ENCODE results near the gene ASZ1.
A peak's percentile ranks its signal among the peaks of the same experiment; 100 is the strongest.
"Not testable (repeated sequence)": the region's sequence is repeated elsewhere in the genome, so short reads cannot be mapped to it uniquely, and the experiment has no call there.

Gene ASZ1, protein sequence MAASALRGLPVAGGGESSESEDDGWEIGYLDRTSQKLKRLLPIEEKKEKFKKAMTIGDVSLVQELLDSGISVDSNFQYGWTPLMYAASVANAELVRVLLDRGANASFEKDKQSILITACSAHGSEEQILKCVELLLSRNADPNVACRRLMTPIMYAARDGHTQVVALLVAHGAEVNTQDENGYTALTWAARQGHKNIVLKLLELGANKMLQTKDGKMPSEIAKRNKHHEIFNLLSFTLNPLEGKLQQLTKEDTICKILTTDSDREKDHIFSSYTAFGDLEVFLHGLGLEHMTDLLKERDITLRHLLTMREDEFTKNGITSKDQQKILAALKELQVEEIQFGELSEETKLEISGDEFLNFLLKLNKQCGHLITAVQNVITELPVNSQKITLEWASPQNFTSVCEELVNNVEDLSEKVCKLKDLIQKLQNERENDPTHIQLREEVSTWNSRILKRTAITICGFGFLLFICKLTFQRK

GRCh38 chr7:117427258-117427701 is at the start of gene ASZ1:
TSS of gene ASZ1 (minus strand) at chr7:117427493. CDS start at chr7:117427460, 33 bp downstream.
- DNase-seq = no peak

DNA sequence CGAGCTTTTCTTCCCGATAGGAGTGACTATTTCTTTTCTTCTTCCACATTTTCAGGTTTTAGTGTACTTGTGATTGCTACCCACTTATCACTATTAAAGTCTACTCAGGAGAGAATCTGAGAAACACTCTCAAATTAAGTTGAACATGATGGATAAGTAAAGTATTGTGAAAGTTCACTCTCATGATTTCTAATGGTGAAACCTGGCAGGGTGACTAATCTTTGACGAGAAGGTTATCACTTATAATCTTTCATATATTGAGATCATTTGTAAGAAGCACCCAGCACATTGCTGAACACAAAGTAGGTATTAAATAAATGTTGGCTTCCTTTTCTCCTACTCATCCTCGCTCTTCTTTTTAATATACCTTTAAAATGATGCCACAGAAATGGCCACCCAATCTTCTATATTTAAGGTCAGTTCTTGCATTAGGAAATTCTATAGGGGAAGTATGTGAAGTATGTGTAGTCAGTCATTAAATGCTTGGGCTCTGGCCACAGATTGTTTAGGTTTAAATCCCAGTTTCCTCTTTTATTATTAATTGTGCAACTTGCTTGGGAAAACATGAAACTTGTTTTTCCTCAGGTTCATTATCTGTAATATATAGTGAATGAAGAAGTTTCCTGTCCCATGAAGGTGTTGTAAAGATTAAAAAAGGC is 49.4 kb upstream of the ASZ1 start:
- no peak for DNase-seq
- in situ Hi-C loops (cut with HindIII; ENCODE audit: low pct_ligation_motif_present, low pct_unique_long_range_greater_than_20kb, low sequenced_read_pairs) = no loop called here

More at GRCh38 chr7:117427258-117427701, at the start of gene ASZ1:
- in situ Hi-C loops (cut with HindIII; ENCODE audit: low pct_ligation_motif_present, low pct_unique_long_range_greater_than_20kb, low sequenced_read_pairs) = no loop called here

GRCh38 chr7:117472335-117472734 is 45.0 kb upstream of the ASZ1 start:
- no peak for DNase-seq
- in situ Hi-C loops (cut with HindIII; ENCODE audit: low pct_ligation_motif_present, low pct_unique_long_range_greater_than_20kb, low sequenced_read_pairs) = no loop called here

DNA sequence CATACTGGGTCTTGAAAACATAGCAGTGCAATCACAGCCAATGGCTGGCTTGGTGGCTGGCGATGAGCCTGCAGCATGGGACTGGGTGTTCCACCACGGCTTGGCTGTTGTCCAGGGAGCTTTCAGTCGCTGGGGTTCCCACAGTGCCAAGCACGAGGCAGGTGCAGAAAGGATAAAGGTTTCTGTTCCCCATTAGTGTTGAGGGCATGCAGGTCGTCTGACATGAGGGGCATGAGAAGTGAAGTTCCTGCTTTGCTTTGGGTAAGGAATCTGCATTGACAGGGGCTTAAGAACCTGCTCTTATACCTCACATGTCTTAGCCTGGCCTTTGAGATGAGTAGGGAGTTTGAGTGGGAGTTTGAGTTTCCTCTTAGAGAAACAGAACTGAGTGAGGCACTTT is 43.5 kb upstream of the ASZ1 start:
- DNase-seq = no peak
- in situ Hi-C loops (cut with HindIII; ENCODE audit: low pct_ligation_motif_present, low pct_unique_long_range_greater_than_20kb, low sequenced_read_pairs) = no loop called here

- no peak for DNase-seq
- in situ Hi-C loops (cut with HindIII; ENCODE audit: low pct_ligation_motif_present, low pct_unique_long_range_greater_than_20kb, low sequenced_read_pairs) = no loop called here
Measured at GRCh38 chr7:117468174-117468573, 40.9 kb upstream of the ASZ1 start.

DNA sequence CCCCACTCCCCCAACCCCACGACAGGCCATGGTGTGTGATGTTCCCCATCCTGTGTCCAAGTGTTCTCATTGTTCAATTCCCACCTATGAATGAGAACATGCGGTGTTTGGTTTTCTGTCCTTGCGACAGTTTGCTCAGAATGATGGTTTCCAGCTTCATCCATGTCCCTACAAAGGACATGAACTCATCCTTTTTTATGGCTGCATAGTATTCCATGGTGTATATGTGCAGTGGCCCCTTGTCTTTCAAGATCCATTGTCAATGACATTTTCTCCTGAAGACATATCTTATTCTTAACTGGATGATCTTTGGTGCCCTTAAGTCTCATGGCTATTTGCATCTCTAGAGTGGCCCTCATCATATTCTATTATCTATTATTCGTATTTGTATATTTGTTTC is 33.5 kb upstream of the ASZ1 start:
- in situ Hi-C loops (cut with HindIII; ENCODE audit: low pct_ligation_motif_present, low pct_unique_long_range_greater_than_20kb, low sequenced_read_pairs) = not testable (repeated sequence)

DNA sequence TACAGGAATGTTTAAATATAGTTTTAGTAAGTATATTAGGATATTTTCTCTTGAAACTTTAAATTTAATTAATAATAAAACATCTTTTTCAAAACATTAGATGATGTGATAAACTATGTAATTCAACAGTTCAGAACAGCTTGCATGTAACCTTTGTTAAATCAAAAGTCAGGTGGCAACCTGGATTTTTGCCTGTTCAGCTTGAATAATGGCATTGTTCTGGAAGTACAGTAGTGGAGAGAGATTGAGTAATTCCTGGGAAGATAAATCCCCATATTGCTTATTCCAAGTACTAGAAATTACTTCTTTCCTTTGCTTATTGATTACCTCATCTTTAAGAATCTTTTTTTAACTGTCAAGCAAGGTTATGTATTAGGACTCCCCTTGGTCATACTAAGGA is 32.4 kb upstream of the ASZ1 start:
- in situ Hi-C loops (cut with HindIII; ENCODE audit: low pct_ligation_motif_present, low pct_unique_long_range_greater_than_20kb, low sequenced_read_pairs) = no loop called here
- DNase-seq = no peak

More for the DNA sequence above, 33.5 kb upstream of the ASZ1 start:
- DNase-seq = not testable (repeated sequence)

GRCh38 chr7:117458977-117459583 is 31.8 kb upstream of the ASZ1 start:
- DNase-seq = peak; percentile 64
- in situ Hi-C loops (cut with HindIII; ENCODE audit: low pct_ligation_motif_present, low pct_unique_long_range_greater_than_20kb, low sequenced_read_pairs) = no loop called here

GRCh38 chr7:117448655-117449054 is 21.4 kb upstream of the ASZ1 start:
- in situ Hi-C loops (cut with HindIII; ENCODE audit: low pct_ligation_motif_present, low pct_unique_long_range_greater_than_20kb, low sequenced_read_pairs) = no loop called here
- DNase-seq = no peak

DNA sequence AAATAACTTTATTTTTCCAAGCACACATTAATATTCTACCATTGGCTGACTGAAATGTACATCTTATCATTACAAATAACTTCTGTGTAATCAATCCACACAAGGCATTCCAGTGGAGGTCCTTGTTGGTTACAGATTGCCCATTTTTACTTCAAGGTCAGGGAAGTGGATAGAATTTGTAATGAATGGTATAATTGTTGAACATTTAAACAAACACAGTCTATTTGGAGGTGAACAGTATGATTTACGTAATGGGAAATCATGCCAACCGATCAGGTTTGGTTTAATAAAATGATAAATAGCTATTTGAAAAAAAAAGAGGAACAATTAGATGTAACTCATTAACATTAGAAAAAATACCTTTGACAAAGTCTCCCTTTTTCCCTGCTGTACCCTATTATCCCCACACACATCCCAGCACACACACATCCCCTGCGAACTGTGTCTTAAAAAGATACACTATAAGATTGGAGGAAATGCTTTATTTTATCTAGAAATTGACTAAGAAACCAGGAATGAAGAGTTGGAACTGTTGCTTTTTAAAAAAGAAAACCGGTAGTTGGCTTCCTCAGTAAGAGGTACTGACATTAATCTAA is 19.0 kb upstream of the ASZ1 start:
- in situ Hi-C loops (cut with HindIII; ENCODE audit: low pct_ligation_motif_present, low pct_unique_long_range_greater_than_20kb, low sequenced_read_pairs) = no loop called here

DNA sequence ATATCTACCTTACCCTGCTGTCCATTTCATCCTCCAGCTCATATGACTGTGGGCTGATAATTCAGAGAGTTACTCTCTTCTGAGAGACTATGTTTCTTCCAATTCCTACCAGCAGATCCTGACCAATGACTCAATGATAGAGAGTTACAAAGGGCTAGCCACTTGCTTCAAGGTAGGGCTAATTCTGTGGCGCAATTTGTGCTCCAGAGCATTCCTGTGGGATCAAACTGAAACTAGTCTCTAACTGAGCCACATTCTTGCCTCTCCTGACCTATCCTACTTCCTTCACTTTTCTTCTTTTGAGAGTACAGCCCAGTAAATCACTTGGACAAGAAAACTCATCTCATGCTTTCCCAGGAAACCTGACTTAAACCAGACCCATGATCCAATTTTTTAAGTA is 17.9 kb upstream of the ASZ1 start:
- in situ Hi-C loops (cut with HindIII; ENCODE audit: low pct_ligation_motif_present, low pct_unique_long_range_greater_than_20kb, low sequenced_read_pairs) = no loop called here
- DNase-seq = no peak

More for the DNA sequence above, 19.0 kb upstream of the ASZ1 start:
- no peak for DNase-seq

- no peak for DNase-seq
- in situ Hi-C loops (cut with HindIII; ENCODE audit: low pct_ligation_motif_present, low pct_unique_long_range_greater_than_20kb, low sequenced_read_pairs) = no loop called here
Measured at GRCh38 chr7:117444646-117445045, 17.4 kb upstream of the ASZ1 start.

DNA sequence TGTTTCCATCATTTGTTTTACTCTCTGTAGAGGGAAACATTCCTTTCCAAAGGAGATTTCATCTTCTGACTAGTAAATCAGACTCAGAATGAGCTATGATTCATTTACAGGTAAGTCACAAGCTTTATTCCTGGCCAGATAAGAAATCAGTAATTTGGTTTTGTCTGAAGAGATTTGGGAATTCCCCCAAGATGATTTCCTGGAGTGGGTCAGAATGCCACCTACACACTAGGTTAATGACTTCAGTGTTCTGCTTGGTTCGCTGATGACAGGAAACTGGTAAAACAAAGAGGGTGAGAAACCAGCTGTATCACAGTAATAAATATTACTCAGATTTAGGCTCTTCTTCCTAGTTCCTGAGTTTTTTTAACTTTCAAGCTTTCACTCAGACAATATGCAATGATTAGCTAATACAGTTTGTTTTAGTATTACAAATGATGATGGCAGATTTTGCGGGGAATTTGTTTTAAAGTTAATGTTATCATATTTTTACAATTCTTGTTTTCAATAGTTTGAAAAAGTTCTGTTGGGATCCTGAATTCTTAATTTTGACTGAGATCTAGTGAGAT is 8.3 kb upstream of the ASZ1 start:
- in situ Hi-C loops (cut with HindIII; ENCODE audit: low pct_ligation_motif_present, low pct_unique_long_range_greater_than_20kb, low sequenced_read_pairs) = no loop called here
- DNase-seq = no peak

DNA sequence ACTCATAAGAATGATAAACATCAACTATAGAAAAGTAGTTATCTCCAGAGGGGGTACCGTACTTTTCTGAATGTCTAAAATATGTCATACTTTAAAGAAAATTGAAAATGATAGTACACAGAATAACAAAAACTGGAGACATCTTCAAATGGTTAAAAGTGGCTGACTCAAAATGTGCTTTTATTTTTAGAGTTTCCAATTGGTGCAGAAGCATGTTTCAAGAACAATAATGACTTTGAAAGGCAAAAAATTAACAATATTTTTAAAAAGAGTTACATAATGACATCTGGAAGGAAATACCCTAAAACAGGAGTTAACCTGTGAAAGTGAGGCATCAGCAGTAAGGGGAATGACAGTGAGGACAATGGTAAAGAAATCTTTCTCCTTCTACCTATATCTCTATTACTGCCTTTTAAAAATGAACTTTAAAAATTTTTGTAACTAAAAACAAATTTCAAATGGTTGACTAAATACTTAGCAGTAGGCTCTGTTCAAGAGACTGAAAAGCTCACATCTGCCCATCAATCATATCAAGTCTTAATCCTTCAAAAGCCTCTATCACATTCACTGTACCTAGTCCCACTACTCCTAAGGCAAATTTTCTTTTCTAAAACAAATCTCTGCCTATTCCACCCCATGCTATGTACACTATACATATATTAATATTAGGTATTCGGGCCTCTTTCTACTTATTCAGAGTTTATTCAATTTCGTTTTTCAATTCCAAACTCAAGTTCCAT is 3.0 kb downstream of the ASZ1 start:
- in situ Hi-C loops (cut with HindIII; ENCODE audit: low pct_ligation_motif_present, low pct_unique_long_range_greater_than_20kb, low sequenced_read_pairs) = no loop called here
- DNase-seq = no peak

DNA sequence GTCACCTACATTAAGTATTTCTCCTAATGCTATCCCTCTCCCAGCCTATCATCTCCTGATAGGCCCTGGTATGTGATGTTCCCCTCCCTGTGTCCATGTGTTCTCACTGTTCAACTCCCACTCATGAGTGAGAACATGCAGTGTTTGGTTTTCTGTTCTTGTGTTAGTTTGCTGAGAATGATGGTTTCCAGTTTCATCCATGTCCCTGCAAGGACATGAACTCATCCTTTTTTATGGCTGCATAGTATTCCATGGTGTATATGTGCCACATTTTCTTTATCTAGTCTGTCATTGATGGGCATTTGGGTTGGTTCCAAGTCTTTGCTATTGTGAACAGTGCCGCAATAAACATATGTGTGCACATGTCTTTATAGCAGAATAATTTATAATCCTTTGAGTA is 12.7 kb downstream of the ASZ1 start:
- DNase-seq; in situ Hi-C loops (cut with HindIII; ENCODE audit: low pct_ligation_motif_present, low pct_unique_long_range_greater_than_20kb, low sequenced_read_pairs): not testable (repeated sequence)

- in situ Hi-C loops (cut with HindIII; ENCODE audit: low pct_ligation_motif_present, low pct_unique_long_range_greater_than_20kb, low sequenced_read_pairs) = no loop called here
- no peak for DNase-seq
Measured at GRCh38 chr7:117412946-117413559, 14.2 kb downstream of the ASZ1 start.

GRCh38 chr7:117412390-117412789 is 14.9 kb downstream of the ASZ1 start:
- in situ Hi-C loops (cut with HindIII; ENCODE audit: low pct_ligation_motif_present, low pct_unique_long_range_greater_than_20kb, low sequenced_read_pairs) = no loop called here
- DNase-seq = no peak

DNA sequence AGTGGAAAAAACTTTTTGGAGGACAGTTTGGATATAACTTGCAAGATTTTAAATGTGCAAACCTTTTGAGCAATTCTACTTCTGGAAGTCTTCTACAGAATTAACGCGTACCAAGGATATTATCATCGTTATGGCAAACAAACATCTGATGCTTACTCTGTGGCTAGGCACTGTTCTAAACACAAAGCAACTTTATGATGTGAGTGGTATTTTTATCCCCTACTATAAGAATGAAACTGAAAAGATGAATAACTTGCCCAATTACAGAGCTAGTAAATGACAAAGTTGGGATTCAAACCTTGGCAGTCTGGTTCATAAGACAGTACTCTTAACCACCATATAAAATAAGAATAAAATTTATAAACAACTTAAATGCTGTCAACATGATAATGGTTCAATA is 15.8 kb downstream of the ASZ1 start:
- in situ Hi-C loops (cut with HindIII; ENCODE audit: low pct_ligation_motif_present, low pct_unique_long_range_greater_than_20kb, low sequenced_read_pairs) = no loop called here
- no peak for DNase-seq

All from ACHN (cell line).